Thymus (tissue), 11 donors: Measurements from ENCODE around the gene RPAIN. TPM values are rescaled to one million over a fixed set of nuclear protein-coding genes. Genes with fewer than 3 reads are reported as not detected.
A peak's percentile ranks its signal among the peaks of the same experiment; 100 is the strongest.

ENCODE experiments used
- DNase-seq, 9 donors: peaks; one replicate each; pipeline ENCODE4 v3.0.0-alpha.2; 2013; ENCODE audit warnings: low spot score in 9 of 9, low read depth in 6 of 9, missing footprints in 1 of 9
- H3K27ac ChIP-seq, 2 donors: one replicate each; pipeline ENCODE4 v1.5.1; 2013; ENCODE audit warnings: control low read depth in 1 of 2, low read depth in 1 of 2, low read length in 1 of 2, mild to moderate bottlenecking in 1 of 2, moderate library complexity in 1 of 2
- H3K27me3 ChIP-seq, 2 donors: one replicate each; pipeline ENCODE4 v1.5.1; 2013; ENCODE audit warnings: low read length in 1 of 2; ENCODE audit not compliant: control insufficient read depth in 2 of 2, insufficient read depth in 1 of 2
- H3K36me3 ChIP-seq, 2 donors: one replicate each; pipeline ENCODE4 v1.5.1; 2013; ENCODE audit warnings: low read length in 1 of 2, mild to moderate bottlenecking in 1 of 2, moderate library complexity in 1 of 2; ENCODE audit not compliant: control insufficient read depth in 2 of 2, insufficient read depth in 2 of 2
- H3K4me1 ChIP-seq, 2 donors: one replicate each; pipeline ENCODE4 v1.5.1; 2013; ENCODE audit warnings: low read length in 2 of 2; ENCODE audit not compliant: control insufficient read depth in 2 of 2, insufficient read depth in 2 of 2
- H3K4me3 ChIP-seq, 2 donors: one replicate each; pipeline ENCODE4 v1.5.1; 2013; ENCODE audit warnings: low read length in 2 of 2, control low read depth in 1 of 2, mild to moderate bottlenecking in 1 of 2
- H3K9me3 ChIP-seq, 2 donors: one replicate each; pipeline ENCODE4 v1.5.1; 2013; ENCODE audit warnings: low read length in 1 of 2, mild to moderate bottlenecking in 1 of 2; ENCODE audit not compliant: control insufficient read depth in 2 of 2, insufficient read depth in 1 of 2
- WGBS: extraction: QIAGEN DNeasy Blood & Tissue Kit; methylation state at CpG from one replicate; pipeline ENCODE4 v1.1.7; 2013; 5-methylcytosine and 5-hydroxymethylcytosine counted together
- polyA plus RNA-seq: library from polyadenylated mRNA; stranded (reverse); fragments of 200-250 nt; gene quantifications from one replicate; pipeline ENCODE4 v1.2.3, GENCODE V29; 2013
- total RNA-seq: library from RNA; stranded (reverse); fragments of 120-200 nt; gene quantifications from one replicate; pipeline ENCODE4 v1.2.4, GENCODE V29; 2013
- donor health status: healthy.

RPAIN gene
- total and polyA plus RNA-seq, 2 donors: 47.2 to 68.3 TPM

DNA sequence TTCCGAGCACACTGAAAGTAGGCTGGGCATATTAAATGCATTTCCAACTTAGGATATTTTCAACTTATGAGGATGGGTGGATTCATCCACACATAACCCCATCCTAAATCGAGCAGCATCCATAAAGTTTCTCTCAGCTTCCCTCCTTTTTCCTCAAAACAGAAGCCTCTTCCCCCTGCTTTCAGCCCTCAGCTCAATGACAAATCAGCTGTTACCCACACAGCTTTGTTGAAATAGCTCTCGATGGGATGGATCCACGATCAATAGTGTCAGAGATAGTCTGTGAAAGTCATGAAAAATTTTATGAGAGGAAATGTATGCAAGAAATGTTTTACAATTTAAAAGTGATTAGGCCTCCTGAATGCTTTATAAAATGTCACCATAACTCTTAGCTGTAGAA lies 46.3 kb downstream of the RPAIN start:
- Histone ChIP-seq H3K9me3 (no peaks in the 10 kb centered on the region), H3K4me1 (peaks cover 11 to 17% of the 10 kb centered on the region in 2 donors), H3K36me3 (peaks cover 4 to 8% of the 10 kb centered on the region in 2 donors), H3K27me3 (no peaks in the 10 kb centered on the region), H3K4me3 (no peak overlapping the region), H3K27ac (no peak overlapping the region)
- WGBS: 96% methylated on average over 4 of the region's 4 CpGs
- DNase-seq: no peak

DNA sequence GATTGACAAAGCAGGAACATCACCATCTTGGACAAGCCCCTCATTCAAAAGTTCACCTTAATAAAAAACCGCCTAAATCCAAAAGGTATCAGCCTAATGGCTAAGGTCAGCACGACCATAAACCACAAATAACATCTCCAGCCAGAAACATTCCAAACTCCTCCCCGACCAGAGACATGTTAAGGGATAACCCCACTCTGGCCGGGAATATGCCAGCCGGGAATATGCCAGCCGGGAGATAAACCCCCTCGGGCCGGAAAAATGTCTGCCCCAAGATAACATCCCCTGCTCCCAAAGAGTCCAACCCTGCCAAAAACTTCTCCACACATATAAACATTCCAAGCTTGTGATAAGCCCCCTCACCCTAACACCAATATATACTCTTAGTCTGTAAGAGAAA lies 47.4 kb downstream of the RPAIN start:
- WGBS: 32% methylated on average over 8 of the region's 8 CpGs
- H3K27me3 ChIP-seq: no peaks in the 10 kb centered on the region
- peaks cover 11 to 17% of the 10 kb centered on the region in 2 donors for H3K4me1 ChIP-seq
- no peak overlapping the region for H3K27ac ChIP-seq
- DNase-seq: no peak
- H3K9me3 ChIP-seq: no peaks in the 10 kb centered on the region
- peaks cover 0 to 5% of the 10 kb centered on the region in 2 donors for H3K36me3 ChIP-seq
- peak overlapping the region; percentile 64 to 93 for H3K4me3 ChIP-seq

DNA sequence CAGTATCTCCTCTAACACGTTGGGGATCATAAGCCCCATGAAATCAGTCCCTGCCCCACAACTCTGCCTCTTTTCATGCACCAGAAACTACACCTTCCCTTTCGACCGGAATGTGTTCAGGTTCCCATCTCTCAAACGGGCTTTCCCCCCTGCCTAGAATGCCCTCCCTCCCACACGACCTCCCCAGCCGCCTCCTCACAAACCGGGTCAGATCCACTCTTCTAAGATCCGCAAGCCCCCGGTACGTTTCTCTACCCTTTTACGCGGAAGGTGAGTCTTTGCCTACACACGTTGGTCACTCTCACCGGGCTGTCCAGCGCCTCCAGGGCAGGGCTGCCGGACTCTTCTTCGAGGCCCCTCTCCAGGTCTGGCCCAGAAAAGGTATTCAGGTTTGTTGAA lies 48.1 kb downstream of the RPAIN start:
- Histone ChIP-seq H3K4me1 (peaks cover 11 to 17% of the 10 kb centered on the region in 2 donors), H3K9me3 (no peaks in the 10 kb centered on the region), H3K27me3 (no peaks in the 10 kb centered on the region), H3K4me3 (peak overlapping the region; percentile 64 to 93), H3K27ac (no peak overlapping the region), H3K36me3 (peaks cover 2 to 7% of the 10 kb centered on the region in 2 donors)
- under 1% methylated on average over 17 of the region's 17 CpGs for WGBS
- peak in 4 of 9 donors; percentile 5 to 32 (median 8) for DNase-seq

GRCh38 chr17:5472511-5472910 lies 52.5 kb downstream of the RPAIN start:
- DNase-seq: no peak
- peaks cover 20 to 30% of the 10 kb centered on the region in 2 donors for H3K36me3 ChIP-seq
- H3K9me3 ChIP-seq: no peaks in the 10 kb centered on the region
- no peak overlapping the region for H3K27ac ChIP-seq
- H3K27me3 ChIP-seq: no peaks in the 10 kb centered on the region
- peaks cover 6 to 7% of the 10 kb centered on the region in 2 donors for H3K4me1 ChIP-seq
- 99% methylated on average over 3 of the region's 3 CpGs for WGBS
- H3K4me3 ChIP-seq: no peak overlapping the region

DNA sequence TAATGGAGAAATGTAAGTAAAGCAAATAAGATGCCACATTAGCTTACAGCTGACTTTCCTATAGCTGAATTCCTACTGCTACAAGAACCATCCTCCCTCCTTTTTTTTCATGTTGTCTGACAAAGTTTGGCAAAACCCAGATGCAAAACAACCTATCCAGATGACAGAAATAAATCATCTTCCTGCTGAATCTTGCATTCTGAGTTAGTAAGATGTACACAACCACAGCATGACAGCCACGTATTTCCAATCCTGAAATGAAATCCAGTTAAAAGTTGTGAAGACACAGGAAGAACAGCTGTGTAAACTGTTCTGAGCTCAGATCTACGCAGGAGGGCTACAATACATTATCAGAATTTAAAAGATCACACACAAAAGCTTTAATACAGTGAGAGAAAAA lies 53.9 kb downstream of the RPAIN start:
- H3K36me3 ChIP-seq: peaks cover 31 to 43% of the 10 kb centered on the region in 2 donors

GRCh38 chr17:5478992-5479391 lies 59.0 kb downstream of the RPAIN start:
- H3K4me1 ChIP-seq: no peaks in the 10 kb centered on the region
- H3K27me3 ChIP-seq: no peaks in the 10 kb centered on the region
- peaks cover 53 to 74% of the 10 kb centered on the region in 2 donors for H3K36me3 ChIP-seq
- H3K4me3 ChIP-seq: no peak overlapping the region
- no peaks in the 10 kb centered on the region for H3K9me3 ChIP-seq
- H3K27ac ChIP-seq: no peak overlapping the region
- no peak for DNase-seq
- 99% methylated on average over 4 of the region's 4 CpGs for WGBS

More for the DNA sequence above, 53.9 kb downstream of the RPAIN start:
- no peak for DNase-seq
- over 99% methylated on average over 2 of the region's 2 CpGs for WGBS
- Histone ChIP-seq H3K9me3 (no peaks in the 10 kb centered on the region), H3K4me3 (no peak overlapping the region), H3K4me1 (no peaks in the 10 kb centered on the region), H3K27me3 (no peaks in the 10 kb centered on the region), H3K27ac (no peak overlapping the region)

- no peaks in the 10 kb centered on the region for H3K9me3 ChIP-seq
- no peaks in the 10 kb centered on the region for H3K27me3 ChIP-seq
- no peak overlapping the region for H3K4me3 ChIP-seq
- H3K4me1 ChIP-seq: peaks cover 5 to 12% of the 10 kb centered on the region in 2 donors
- peaks cover 45 to 69% of the 10 kb centered on the region in 2 donors for H3K36me3 ChIP-seq
- 97% methylated on average over 6 of the region's 6 CpGs for WGBS
- DNase-seq: no peak
- H3K27ac ChIP-seq: no peak overlapping the region
Measured at GRCh38 chr17:5480962-5481361, 61.0 kb downstream of the RPAIN start.

- H3K27ac ChIP-seq: no peak overlapping the region
- no peaks in the 10 kb centered on the region for H3K27me3 ChIP-seq
- DNase-seq: no peak
- peaks cover 45 to 69% of the 10 kb centered on the region in 2 donors for H3K36me3 ChIP-seq
- H3K9me3 ChIP-seq: no peaks in the 10 kb centered on the region
- peaks cover 5 to 12% of the 10 kb centered on the region in 2 donors for H3K4me1 ChIP-seq
- WGBS: 96% methylated on average over 4 of the region's 4 CpGs
- H3K4me3 ChIP-seq: no peak overlapping the region
Measured at GRCh38 chr17:5481451-5481850, 61.5 kb downstream of the RPAIN start.
